Vagina (tissue), 2 donors: Measurements from ENCODE around the gene RGL2.

Experiments used
- CTCF ChIP-seq, 3 experiments: fragments of 450-650 bp in 2 of 3; fragments of 200-600 bp in 1 of 3; sonication (generic) in 1 of 3; IDR thresholded peaks; one replicate each; pipeline ENCODE4 v1.5.1; 2017 to 2019; ENCODE audit warnings: antibody characterized with exemption in 3 of 3, mild to moderate bottlenecking in 2 of 3, moderate library complexity in 2 of 3
- POLR2A ChIP-seq, 2 donors: fragments of 450-650 bp; IDR thresholded peaks; one replicate each; pipeline ENCODE4 v1.6.1; 2017; ENCODE audit warnings: antibody characterized with exemption in 2 of 2, mild to moderate bottlenecking in 2 of 2, moderate library complexity in 2 of 2
- POLR2AphosphoS5 ChIP-seq, 2 donors: sonication (generic); formaldehyde crosslinking; IDR thresholded peaks; one replicate each; pipeline ENCODE4 v1.9.0; 2017; ENCODE audit warnings: antibody characterized with exemption in 2 of 2, mild to moderate bottlenecking in 2 of 2, low read depth in 1 of 2; ENCODE audit not compliant: insufficient read depth in 1 of 2

- no peak for TF ChIP-seq CTCF (IDR thresholded peaks at IDR 0.05)
- TF ChIP-seq POLR2AphosphoS5 (IDR thresholded peaks at IDR 0.05; ENCODE audit: insufficient read depth in 1 of 2, low read depth in 1 of 2), result no peak
- no peak for TF ChIP-seq POLR2A (IDR thresholded peaks at IDR 0.05)
Measured at GRCh38 chr6:33278810-33279209, 19.9 kb downstream of the RGL2 start.
